Measurements from ENCODE around the gene ZNF689.
"Not testable (repeated sequence)": the region's sequence is repeated elsewhere in the genome, so short reads cannot be mapped to it uniquely, and the experiment has no call there.

ZNF689 gene

DNA sequence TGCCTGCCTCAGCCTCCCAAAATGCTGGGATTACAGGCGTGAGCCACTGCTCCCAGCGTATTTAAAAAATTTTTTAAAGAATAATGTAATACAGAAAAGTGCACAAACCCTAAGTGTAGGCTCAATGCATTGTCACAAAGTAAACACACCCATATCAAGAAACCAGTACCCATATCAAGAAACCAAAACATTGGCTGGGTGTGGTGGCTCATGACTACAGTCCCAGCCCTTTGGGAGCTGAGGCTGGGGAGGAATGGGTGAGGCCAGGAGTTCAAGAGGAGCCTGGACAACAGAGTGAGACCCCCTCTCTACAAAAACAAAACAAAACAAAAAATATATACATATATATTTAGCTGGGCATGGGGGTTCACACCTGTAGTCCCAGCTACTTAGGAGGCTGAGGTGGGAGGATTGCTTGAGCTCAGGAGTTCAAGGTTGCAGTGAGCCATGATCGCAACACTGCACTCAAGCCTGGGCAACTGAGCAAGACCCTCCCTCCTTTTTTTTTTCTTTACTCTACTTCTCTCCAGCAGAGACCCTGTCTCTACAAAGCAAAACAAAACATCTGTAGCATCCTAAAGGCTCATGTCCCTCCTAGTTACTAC lies 31.3 kb upstream of the ZNF689 start:
- Histone ChIP-seq H2BK120ac (ENCODE audit: low read depth, low read length) (no peak overlapping the region), H3K9me3 (ENCODE audit: control insufficient read depth, low read length) (no peaks in the 10 kb centered on the region), H2AFZ (ENCODE audit: low read depth, low read length) (no peak overlapping the region), H3K9ac (ENCODE audit: low read length) (no peak overlapping the region), H4K8ac (ENCODE audit: low read length) (no peak overlapping the region), H3K4ac (ENCODE audit: low read depth in 1 of 2, low read length in 2 of 2) (no peak overlapping the region), H3K23ac (ENCODE audit: low read length in 2 of 2) (no peak overlapping the region), H3K27me3 (ENCODE audit: control insufficient read depth in 1 of 2, insufficient read depth in 1 of 2, low read length in 2 of 2) (no peaks in the 10 kb centered on the region), H2BK15ac (ENCODE audit: low read depth, poor library complexity, severe bottlenecking) (no peak overlapping the region), H3K18ac (ENCODE audit: low read depth in 1 of 2, low read length in 2 of 2) (no peak overlapping the region), H2AK5ac (ENCODE audit: low read length, severe bottlenecking) (no peak overlapping the region), H2BK12ac (ENCODE audit: low read length in 2 of 2) (no peak overlapping the region), H3K79me1 (replicated peaks; ENCODE audit: low read length, poor library complexity, severe bottlenecking) (no peaks in the 10 kb centered on the region), H3K4me1 (ENCODE audit: control insufficient read depth, insufficient read depth, low read depth, low read length) (peaks cover 1% of the 10 kb centered on the region), H2BK5ac (ENCODE audit: low read depth, low read length, poor library complexity, severe bottlenecking) (no peak overlapping the region), H3K27ac (ENCODE audit: low read length, poor library complexity, severe bottlenecking) (no peak overlapping the region), H3K4me2 (ENCODE audit: low read length, poor library complexity, severe bottlenecking) (no peak overlapping the region), H3K4me3 (ENCODE audit: insufficient read depth in 1 of 2, low read depth in 1 of 2, low read length in 2 of 2) (no peak overlapping the region), H3K14ac (ENCODE audit: low read length in 2 of 2) (no peak overlapping the region), H4K91ac (ENCODE audit: low read length) (no peak overlapping the region), H3K36me3 (ENCODE audit: control insufficient read depth in 1 of 2, insufficient read depth in 2 of 2, low read depth in 1 of 2, low read length in 2 of 2) (no peaks in the 10 kb centered on the region)
- DNase-seq = no peak
- 100% methylated on average over 1 of the region's 3 CpGs for WGBS

GRCh38 chr16:30637944-30638343 lies 27.8 kb upstream of the ZNF689 start:
- Histone ChIP-seq H4K91ac (ENCODE audit: low read length) (no peak overlapping the region), H3K14ac (ENCODE audit: low read length in 2 of 2) (no peak overlapping the region), H3K9me3 (ENCODE audit: control insufficient read depth, low read length) (no peaks in the 10 kb centered on the region), H2AFZ (ENCODE audit: low read depth, low read length) (no peak overlapping the region), H3K4ac (ENCODE audit: low read depth in 1 of 2, low read length in 2 of 2) (no peak overlapping the region), H4K8ac (ENCODE audit: low read length) (no peak overlapping the region), H2AK5ac (ENCODE audit: low read length, severe bottlenecking) (no peak overlapping the region), H2BK12ac (ENCODE audit: low read length in 2 of 2) (no peak overlapping the region), H3K23ac (ENCODE audit: low read length in 2 of 2) (no peak overlapping the region), H2BK5ac (ENCODE audit: low read depth, low read length, poor library complexity, severe bottlenecking) (no peak overlapping the region), H3K9ac (ENCODE audit: low read length) (no peak overlapping the region), H3K27me3 (ENCODE audit: control insufficient read depth in 1 of 2, insufficient read depth in 1 of 2, low read length in 2 of 2) (no peaks in the 10 kb centered on the region), H3K4me2 (ENCODE audit: low read length, poor library complexity, severe bottlenecking) (no peak overlapping the region), H2BK15ac (ENCODE audit: low read depth, poor library complexity, severe bottlenecking) (no peak overlapping the region), H3K4me3 (ENCODE audit: insufficient read depth in 1 of 2, low read depth in 1 of 2, low read length in 2 of 2) (no peak overlapping the region), H3K36me3 (ENCODE audit: control insufficient read depth in 1 of 2, insufficient read depth in 2 of 2, low read depth in 1 of 2, low read length in 2 of 2) (no peaks in the 10 kb centered on the region), H3K27ac (ENCODE audit: low read length, poor library complexity, severe bottlenecking) (no peak overlapping the region), H2BK120ac (ENCODE audit: low read depth, low read length) (no peak overlapping the region), H3K4me1 (ENCODE audit: control insufficient read depth, insufficient read depth, low read depth, low read length) (peaks cover 4% of the 10 kb centered on the region), H3K79me1 (replicated peaks; ENCODE audit: low read length, poor library complexity, severe bottlenecking) (peaks cover 6% of the 10 kb centered on the region), H3K18ac (ENCODE audit: low read depth in 1 of 2, low read length in 2 of 2) (no peak overlapping the region)
- peak; percentile 74 for DNase-seq
- WGBS = no CpG with 5 or more reads among the region's 1 CpG

GRCh38 chr16:30637139-30637538 lies 26.9 kb upstream of the ZNF689 start:
- not testable (repeated sequence) for H3K23ac ChIP-seq (ENCODE audit: low read length in 2 of 2); H2BK15ac ChIP-seq (ENCODE audit: low read depth, poor library complexity, severe bottlenecking); H2AFZ ChIP-seq (ENCODE audit: low read depth, low read length); H3K9ac ChIP-seq (ENCODE audit: low read length); H2BK5ac ChIP-seq (ENCODE audit: low read depth, low read length, poor library complexity, severe bottlenecking); H4K91ac ChIP-seq (ENCODE audit: low read length); H3K27me3 ChIP-seq (ENCODE audit: control insufficient read depth in 1 of 2, insufficient read depth in 1 of 2, low read length in 2 of 2); H3K9me3 ChIP-seq (ENCODE audit: control insufficient read depth, low read length); H3K4me1 ChIP-seq (ENCODE audit: control insufficient read depth, insufficient read depth, low read depth, low read length); H3K36me3 ChIP-seq (ENCODE audit: control insufficient read depth in 1 of 2, insufficient read depth in 2 of 2, low read depth in 1 of 2, low read length in 2 of 2); H3K18ac ChIP-seq (ENCODE audit: low read depth in 1 of 2, low read length in 2 of 2); H2AK5ac ChIP-seq (ENCODE audit: low read length, severe bottlenecking); H3K27ac ChIP-seq (ENCODE audit: low read length, poor library complexity, severe bottlenecking); H3K14ac ChIP-seq (ENCODE audit: low read length in 2 of 2); H3K4ac ChIP-seq (ENCODE audit: low read depth in 1 of 2, low read length in 2 of 2); H3K79me1 ChIP-seq (replicated peaks; ENCODE audit: low read length, poor library complexity, severe bottlenecking); H2BK120ac ChIP-seq (ENCODE audit: low read depth, low read length); H2BK12ac ChIP-seq (ENCODE audit: low read length in 2 of 2); H3K4me3 ChIP-seq (ENCODE audit: insufficient read depth in 1 of 2, low read depth in 1 of 2, low read length in 2 of 2); DNase-seq; H3K4me2 ChIP-seq (ENCODE audit: low read length, poor library complexity, severe bottlenecking); H4K8ac ChIP-seq (ENCODE audit: low read length)
- WGBS = 95% methylated on average over 10 of the region's 10 CpGs

DNA sequence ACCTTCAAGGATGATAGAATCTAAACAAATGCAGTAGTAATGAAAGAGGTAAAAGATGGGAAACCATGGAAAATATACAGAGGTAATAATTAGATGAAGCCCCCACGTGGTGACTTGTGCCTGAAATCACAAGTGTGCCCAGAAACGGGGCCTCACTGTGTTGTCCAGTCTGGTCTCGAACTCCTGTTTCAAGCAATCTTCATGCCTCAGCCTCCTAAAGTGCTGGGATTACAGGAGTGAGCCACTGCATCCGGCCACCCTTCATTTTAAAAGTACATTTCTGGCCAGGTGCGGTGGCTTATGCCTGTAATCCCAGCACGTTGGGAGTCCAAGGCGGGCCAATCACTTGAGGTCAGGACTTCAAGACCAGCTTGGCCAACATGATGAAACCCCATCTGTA lies 26.4 kb upstream of the ZNF689 start:
- H3K4ac ChIP-seq (ENCODE audit: low read depth in 1 of 2, low read length in 2 of 2) = no peak overlapping the region
- 99% methylated on average over 5 of the region's 7 CpGs for WGBS

More for the DNA sequence above, 26.4 kb upstream of the ZNF689 start:
- Histone ChIP-seq H2AFZ (ENCODE audit: low read depth, low read length) (no peak overlapping the region), H4K8ac (ENCODE audit: low read length) (no peak overlapping the region), H2BK5ac (ENCODE audit: low read depth, low read length, poor library complexity, severe bottlenecking) (no peak overlapping the region), H3K36me3 (ENCODE audit: control insufficient read depth in 1 of 2, insufficient read depth in 2 of 2, low read depth in 1 of 2, low read length in 2 of 2) (no peaks in the 10 kb centered on the region), H3K4me2 (ENCODE audit: low read length, poor library complexity, severe bottlenecking) (no peak overlapping the region), H3K18ac (ENCODE audit: low read depth in 1 of 2, low read length in 2 of 2) (no peak overlapping the region), H2BK120ac (ENCODE audit: low read depth, low read length) (no peak overlapping the region), H3K27me3 (ENCODE audit: control insufficient read depth in 1 of 2, insufficient read depth in 1 of 2, low read length in 2 of 2) (no peaks in the 10 kb centered on the region), H2BK12ac (ENCODE audit: low read length in 2 of 2) (no peak overlapping the region), H2BK15ac (ENCODE audit: low read depth, poor library complexity, severe bottlenecking) (no peak overlapping the region), H3K9ac (ENCODE audit: low read length) (no peak overlapping the region), H3K79me1 (replicated peaks; ENCODE audit: low read length, poor library complexity, severe bottlenecking) (peaks cover 6% of the 10 kb centered on the region), H3K23ac (ENCODE audit: low read length in 2 of 2) (no peak overlapping the region), H3K14ac (ENCODE audit: low read length in 2 of 2) (no peak overlapping the region), H2AK5ac (ENCODE audit: low read length, severe bottlenecking) (no peak overlapping the region), H3K4me1 (ENCODE audit: control insufficient read depth, insufficient read depth, low read depth, low read length) (peaks cover 4% of the 10 kb centered on the region), H4K91ac (ENCODE audit: low read length) (no peak overlapping the region), H3K4me3 (ENCODE audit: insufficient read depth in 1 of 2, low read depth in 1 of 2, low read length in 2 of 2) (no peak overlapping the region), H3K9me3 (ENCODE audit: control insufficient read depth, low read length) (no peaks in the 10 kb centered on the region), H3K27ac (ENCODE audit: low read length, poor library complexity, severe bottlenecking) (no peak overlapping the region)
- DNase-seq = no peak
